Amniotic epithelial cell (primary cell): ENCODE results near the gene TGOLN2.
"Not testable (repeated sequence)": the region's sequence is repeated elsewhere in the genome, so short reads cannot be mapped to it uniquely, and the experiment has no call there.

Experiments
- DNase-seq: peaks from one replicate; pipeline ENCODE4 v3.0.0-alpha.2; 2010; ENCODE audit warnings: low read depth

The TGOLN2 gene

DNA sequence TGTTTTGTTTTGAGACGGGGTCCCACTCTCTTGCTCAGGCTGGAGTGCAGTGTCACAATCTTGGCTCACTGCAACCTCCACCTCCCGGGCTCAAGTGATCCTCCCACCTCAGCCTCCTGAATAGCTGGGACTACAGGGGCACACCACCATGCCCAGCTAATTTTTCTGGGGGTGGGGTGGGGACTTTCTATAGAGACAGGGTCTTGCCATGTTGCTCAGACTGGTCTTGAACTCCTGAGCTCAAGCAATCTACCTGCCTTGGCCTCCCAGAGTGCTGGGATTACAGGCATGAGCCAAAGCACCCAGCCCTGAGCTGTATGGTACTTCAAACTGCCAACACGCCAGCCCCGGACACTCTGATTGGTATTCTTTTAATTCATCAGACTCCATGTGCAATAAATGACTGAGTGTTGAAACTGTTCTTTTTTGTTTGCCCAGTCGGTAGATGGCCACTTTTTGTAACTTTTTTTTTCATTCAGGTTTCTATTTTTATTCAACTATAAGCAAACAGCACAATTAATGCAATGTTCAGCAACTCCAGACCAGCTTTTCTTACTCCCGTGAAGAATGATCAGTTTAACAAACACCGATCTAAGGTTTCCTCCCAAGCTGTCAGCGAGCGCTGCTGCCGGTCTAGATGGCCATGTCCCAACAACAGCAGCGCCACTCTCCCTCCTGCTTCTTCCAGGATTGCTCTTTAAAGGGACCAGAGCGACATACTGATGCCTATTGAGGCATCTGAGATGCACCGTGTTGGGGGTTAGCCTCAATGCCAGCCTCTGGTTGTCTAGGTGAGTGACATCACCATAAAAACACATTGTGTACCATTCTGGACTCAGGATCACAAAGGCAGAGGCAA, 12.5 kb upstream of the TGOLN2 start:
- DNase-seq = no peak

DNA sequence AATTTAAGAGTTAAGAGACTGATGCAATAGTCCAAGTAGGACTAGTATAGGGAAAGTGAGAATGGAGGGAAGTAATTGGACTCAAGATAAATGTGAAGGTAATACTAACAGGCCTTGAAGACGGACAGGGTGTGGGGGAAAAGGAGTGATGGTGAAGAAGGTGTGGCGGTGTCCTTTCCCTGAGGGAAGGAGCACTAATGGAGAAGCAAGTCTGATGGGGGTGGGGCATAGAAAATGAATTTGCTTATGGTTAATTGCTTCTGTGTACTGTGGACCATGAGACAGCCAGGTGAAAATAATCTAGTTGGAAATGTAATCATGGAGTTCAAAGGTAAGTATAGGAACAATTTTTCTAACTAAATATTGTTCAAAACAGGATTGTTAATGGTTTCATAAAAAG, 7.1 kb upstream of the TGOLN2 start:
- no peak for DNase-seq

DNA sequence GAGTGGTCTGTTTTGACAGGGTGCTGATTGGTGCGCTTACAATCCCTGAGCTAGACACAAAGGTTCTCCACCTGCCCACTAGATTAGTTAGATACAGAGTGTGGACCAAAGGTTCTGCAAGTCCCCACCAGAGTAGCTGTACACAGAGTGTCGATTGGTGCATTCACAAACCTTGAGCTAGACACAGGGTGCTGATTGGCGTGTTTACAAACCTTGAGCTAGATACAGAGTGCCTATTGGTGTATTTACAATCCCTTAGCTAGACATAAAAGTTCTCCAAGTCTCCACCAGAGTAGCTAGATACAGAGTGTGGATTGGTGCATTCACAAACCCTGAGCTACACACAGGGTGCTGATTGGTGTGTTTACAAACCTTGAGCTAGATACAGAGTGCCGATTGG, 6.1 kb upstream of the TGOLN2 start:
- DNase-seq = not testable (repeated sequence)

DNA sequence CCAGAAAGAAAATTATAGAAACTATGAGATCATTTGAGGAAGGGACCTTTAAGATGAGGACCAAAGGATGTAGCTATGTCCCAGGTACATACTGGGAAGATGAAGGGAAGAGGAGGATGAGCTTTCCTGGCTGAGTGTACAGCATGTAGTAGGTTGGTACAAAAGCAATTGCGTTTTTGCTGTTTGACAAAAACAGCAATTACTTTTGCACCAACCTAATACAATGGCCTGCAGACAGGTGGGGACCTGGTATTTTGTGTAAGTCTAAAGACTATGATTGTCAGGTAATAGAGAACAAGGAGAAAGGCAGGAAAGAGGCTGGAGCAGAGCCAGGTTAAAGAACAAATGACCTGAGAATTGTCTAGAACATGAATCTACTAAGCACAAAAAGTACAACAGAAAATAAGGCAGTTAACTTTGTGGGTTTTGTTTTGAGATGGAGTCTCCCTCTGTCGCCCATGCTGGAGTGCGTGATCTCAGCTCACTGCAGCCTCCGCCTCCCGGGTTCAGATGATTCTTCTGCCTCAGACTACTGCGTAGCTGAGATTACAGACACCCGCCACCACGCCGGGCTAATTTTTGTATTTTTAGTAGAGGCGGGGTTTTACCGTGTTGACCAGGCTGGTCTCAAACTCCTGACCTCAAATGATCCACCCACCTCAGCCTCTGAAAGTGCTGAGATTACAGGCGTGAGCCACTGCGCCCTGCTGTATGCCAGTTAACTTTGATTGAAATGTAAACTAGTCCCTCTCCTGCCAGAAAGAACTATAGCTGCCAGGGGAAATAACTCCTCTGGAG, 3.2 kb upstream of the TGOLN2 start:
- no peak for DNase-seq

DNA sequence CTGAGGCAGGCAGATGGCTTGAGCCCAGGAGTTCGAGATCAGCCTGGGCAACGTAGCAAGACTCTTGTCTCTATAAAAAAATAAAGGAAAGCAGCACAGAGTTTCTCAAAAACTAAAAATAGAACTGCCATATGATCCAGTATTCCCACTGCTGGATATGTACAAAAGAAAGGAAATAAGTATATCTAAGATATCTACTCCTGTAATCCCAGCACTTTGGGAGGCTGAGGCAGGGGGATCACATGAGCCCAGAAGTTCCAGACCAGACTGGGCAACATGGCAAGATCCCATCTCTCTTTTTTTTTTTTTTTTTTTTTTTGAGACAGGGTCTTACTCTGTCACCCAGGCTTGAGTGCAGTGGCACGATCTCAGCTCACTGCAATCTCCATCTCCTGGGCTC, 1.9 kb upstream of the TGOLN2 start:
- DNase-seq = not testable (repeated sequence)

DNA sequence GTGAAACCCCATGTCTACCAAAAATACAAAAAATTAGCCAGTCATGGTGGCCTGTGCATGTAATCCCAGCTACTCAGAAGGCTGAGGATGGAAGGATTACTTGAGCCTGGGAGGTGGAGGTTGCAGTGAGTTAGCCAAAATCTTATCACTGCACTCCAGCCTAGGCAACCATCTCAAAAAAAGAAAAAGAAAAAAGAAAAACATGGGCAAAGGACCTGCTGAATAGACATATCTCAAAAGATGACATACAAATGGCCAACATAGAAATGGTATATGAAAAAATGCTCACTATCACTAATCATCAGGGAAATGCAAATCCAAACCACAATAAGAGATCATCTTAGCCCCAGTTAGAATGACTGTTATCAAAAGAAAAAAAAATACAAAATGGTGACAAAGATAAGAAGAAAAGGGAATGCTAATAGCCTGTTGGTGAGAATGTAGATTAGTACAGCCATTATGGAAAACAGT, 1.4 kb upstream of the TGOLN2 start:
- no peak for DNase-seq

DNA sequence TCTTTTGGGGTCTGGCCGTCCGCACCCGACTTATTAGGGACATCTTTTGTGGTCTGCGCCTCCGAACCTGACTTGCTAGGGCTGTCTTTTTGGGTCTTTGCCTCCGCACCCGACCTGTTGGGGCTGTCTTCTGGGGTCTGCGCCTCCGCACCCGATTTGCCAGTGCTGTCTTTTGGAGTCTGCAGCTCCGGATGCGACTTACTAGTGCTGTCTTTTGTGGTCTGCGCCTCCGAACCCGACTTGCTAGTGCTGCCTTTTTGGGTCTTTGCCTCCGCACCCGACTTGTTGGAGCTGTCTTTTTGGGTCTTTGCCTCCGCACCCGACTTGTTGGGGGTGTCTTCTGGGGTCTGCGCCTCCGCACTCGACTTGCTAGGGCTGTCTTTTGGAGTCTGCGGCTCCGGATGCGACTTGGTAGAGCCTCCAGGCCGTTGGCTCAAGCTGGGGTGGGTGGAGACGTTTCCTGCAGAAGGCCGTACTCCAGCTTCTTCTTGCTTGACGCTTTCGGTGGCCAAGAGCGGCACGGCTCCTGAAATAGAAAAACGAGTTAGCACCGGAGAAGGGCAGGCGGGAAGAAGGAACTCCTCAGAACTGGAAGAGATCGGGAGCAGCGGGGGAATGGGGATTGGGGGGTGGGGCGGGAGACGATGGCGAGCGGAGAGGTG, 498 bp downstream of the TGOLN2 start:
- peak; percentile 33 for DNase-seq

DNA sequence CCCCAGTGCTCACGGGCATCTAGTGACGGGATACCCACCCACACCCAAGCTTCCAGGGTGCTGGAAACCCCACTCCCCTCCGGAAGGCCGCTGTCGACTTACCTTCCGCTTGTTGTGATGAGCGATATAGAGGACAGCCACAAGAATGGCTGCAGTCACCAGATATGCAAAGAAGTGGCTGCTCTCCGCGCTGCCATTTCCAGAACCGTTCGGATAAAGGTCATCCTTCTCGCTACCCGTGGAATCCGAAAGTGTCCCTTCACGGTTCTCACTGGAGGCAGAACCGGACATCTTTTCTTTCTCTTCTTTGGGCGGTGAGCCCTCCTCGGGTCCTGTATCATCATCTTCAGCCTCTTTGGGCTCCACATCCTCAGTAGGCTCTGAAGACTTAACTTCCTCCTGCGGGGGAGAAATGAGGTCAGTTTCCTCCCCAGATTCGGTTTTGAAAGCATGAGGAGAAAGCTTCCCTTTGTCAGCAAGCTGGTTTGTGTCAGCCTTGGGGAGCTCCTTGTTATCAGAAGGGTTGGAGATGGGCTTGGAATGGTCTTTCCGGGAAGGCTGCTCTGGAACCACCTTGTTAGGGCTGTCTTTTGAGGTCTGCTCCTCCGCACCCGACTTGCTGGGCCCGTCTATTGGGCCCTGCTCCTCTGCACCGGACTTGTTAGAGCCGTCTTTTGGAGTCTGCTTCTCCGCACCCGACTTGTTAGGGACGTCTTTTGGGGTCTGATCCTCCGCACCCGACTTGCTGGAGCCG, 1.2 kb downstream of the TGOLN2 start:
- peak; percentile 74 for DNase-seq

DNA sequence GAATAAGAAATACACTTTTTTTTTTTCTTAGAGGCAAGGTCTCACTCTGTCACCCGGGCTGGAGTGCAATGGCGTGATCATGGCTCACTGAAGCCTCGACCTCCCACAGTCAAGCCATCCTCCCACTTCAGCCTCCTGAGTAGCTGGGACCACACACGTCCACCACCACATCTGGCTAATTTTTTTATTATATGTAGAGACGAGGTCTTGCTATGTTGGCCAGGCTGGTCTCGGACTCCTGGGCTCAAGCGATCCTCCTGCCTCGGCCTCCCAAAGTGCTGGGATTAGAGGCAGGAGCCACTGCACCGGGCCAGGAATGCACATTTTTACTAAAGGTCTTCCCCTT, 2.4 kb downstream of the TGOLN2 start:
- no peak for DNase-seq

DNA sequence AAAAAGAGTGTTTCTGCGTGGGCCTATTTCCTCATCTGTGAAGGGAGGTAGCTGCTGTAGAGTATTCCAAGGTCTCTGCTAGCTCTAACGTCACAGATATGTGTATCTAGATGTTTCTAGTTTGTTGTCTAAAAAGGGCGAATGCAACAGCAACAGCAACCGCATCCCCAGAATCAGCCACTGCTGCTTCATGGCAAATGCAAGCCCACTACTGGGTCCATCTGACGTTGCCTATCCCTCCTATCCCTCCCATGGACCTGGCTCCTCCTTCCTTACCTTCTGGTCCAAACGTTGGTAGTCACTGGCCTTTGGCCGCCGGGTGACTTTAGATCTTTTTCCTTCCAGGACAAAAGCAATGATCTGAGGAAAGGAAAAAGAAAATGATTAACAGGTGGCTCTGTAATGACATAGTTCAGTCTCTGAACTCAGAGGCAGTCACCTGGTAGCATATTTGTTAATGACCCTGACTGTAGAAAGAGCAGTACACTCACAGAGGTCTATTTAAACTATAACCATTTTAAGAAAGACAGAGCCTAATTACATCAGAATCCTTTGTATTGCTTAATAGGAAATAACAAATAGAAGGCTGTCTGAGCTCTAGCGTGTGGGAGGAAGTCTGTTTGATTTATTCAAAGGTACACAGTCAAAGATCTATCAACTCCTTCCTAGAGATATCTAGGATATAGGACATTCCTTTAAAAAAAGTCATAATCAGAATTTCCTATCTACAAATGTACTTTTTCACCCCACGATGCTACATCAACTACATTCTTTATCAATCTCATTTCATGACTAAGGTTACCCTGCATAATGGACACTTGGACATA, 2.9 kb downstream of the TGOLN2 start:
- peak; percentile 85 for DNase-seq

DNA sequence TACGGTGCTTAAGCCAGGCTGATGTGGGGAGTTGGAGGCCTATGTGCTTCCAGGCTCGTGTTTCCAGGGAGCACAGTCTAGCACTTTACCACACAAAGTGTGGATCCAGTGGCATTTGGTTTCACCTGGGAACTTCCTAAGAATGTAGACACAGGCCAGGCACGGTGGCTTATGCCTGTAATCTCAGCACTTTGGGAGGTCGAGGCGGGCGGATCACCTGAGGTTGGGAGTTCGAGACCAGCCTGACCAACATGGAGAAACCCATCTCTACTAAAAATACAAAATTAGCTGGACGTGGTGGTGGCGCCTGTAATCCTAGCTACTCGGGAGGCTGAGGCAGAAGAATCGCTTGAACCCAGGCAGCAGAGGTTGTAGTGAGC, 3.8 kb downstream of the TGOLN2 start:
- DNase-seq = not testable (repeated sequence)

DNA sequence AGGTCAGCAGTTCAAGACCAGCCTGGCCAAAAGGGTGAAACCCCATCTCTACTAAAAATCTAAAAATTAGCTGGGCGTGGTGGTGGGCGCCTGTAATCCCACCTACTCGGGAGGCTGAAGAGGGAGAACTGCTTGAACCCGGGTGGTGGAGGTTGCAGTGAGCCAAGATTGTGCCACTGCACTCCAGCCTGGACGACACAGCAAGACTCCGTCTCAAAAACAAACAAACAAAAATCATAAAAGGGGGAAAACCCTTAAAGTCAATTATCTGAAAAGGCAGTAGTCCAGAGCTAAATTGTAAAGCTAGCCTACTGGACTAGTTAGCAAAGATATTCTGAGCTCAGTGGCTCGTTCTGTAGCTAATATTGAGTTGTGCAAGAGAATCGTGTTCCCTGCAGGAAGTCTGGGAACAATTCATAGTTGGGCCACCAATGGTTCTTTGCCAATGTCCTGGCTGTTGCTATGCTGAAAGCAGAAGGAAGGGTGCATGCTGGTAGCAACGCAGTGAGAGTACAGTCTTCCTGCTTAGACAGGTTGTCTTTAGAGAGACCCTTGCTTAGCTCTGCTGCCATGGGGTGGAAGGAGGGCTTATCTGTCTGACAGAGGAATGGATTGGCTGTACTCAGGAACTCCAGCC, 4.3 kb downstream of the TGOLN2 start:
- DNase-seq = no peak

DNA sequence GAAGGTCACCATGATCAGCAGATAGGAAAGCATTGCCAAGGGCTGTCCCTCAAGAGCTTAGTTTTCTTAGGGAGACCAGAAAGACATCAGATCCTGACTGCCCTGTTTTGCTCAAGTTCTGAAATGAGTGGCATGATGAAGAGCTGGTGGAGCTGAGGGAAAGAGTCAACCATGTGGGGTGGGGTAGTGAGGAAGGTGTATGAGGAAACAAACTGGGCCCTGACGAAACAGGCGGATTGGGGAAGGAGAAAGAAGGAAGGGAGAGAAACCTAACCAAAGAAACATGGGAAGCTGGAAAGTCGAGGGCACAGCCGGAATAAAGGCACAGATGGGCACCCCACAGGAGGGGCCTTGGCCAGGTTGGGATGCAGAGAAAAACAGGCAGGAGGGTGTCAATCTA, 8.0 kb downstream of the TGOLN2 start:
- no peak for DNase-seq

DNA sequence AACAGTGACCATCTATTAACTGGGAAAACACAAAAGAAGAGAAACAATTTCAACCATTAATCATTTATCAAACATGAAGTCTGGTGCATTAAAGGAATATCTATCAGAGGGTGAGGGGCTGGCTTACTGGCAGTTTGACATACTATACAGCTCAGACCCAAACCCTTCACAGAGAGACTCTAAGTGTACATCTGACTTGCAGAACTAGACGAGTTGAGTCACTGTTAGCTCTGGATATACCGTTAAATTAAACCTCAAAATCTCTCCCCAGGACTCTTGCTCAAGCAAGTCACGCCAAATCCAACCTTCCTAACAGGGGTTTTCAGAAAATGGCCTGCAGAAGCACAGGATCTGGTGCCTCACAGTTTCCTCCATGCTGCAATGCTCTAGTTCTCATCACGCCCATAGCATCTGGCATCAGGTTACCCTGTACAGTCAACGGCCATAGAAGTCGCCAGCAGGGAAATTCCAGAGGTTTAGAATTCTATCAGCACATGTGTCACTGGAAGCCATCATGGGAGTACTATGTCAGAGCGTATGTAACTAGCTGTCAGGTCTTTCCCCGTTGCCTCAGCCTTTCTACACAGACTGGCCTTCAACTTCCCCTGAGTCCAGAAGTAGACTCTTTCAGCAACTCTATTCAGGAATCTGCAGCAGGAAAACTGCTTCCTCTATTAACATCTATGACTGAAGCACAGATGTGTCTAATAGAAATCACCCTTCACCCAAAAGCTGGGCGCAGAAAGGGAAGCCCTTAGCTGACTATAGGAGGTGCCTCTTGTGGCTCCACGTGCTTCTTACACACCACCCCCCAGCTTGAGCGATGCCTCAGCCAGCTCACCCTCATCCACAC, 9.3 kb downstream of the TGOLN2 start:
- peak; percentile 80 for DNase-seq

DNA sequence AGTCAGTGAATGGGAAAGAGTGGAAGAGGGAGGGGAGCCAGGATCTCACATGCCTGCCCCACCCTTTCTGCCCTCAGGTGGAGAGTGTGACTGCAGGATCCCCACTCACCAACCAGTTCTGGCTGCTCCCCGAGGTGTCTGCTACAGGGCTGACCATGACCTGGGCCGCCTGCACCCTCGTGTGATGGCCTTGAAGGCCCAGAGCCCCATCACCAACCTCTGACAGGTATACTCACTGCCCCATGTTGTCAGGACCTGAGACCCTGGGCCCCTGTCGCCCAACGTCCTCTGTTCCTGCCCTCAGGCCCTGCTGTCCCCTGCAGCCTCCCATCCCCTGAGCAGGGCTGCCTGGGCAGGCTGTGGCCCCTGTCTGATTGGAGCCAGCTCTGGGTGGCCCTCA, 11.9 kb downstream of the TGOLN2 start:
- not testable (repeated sequence) for DNase-seq

DNA sequence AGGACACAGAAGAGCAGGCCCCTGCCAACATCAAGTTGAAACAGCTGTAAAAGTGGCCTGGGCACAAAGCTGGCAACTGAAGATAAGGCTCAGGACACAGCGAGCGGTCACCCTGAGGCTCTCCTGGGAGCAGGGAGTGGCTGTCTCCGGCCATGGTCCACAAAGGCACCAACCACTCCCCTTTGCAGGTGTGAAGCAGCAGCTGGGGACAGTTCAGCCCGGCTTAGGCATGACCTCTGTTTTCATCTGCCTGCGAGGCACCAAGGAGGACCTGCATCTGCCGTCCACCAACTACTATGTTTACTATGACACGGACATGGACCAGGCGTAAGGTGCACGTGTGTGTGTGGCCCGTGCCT, 12.9 kb downstream of the TGOLN2 start:
- DNase-seq = no peak

DNA sequence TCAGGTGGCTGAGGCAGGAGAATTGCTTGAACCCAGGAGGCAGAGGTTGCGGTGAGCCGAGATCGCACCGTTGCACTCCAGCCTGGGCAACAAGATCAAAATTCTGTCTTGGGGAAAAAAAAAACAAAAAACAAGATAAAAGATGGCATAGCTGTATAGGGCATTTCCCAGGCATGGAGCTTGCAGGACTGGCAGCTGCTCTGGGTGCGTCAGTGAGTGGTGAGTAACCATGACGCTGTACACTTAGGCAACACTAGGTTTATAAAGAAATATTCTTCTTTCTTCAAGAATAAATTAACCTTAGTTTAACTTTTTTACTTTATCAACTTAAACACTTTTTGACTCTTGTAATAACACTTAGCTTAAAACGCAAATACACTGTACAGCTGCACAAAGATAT, 15.4 kb downstream of the TGOLN2 start:
- DNase-seq = peak; percentile 91

DNA sequence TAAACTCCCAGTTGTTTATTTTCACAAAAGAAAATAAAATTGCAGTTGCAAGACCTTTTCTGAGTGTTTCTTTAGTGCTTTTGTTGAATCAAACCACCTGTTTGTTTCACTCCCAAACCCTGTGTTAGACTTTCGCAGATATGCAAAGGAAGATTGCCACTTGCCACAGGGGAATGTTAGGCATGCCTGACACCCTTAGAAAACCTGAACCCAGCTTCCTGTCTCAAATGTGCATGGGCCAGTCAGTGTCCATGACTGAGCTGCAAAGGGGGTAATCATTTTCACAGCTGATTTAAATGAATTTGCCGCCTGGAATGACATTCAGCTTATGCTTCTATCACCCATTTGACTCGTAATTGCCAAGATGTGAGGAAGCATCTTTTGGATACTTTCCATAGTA, 17.5 kb downstream of the TGOLN2 start:
- DNase-seq = no peak

DNA sequence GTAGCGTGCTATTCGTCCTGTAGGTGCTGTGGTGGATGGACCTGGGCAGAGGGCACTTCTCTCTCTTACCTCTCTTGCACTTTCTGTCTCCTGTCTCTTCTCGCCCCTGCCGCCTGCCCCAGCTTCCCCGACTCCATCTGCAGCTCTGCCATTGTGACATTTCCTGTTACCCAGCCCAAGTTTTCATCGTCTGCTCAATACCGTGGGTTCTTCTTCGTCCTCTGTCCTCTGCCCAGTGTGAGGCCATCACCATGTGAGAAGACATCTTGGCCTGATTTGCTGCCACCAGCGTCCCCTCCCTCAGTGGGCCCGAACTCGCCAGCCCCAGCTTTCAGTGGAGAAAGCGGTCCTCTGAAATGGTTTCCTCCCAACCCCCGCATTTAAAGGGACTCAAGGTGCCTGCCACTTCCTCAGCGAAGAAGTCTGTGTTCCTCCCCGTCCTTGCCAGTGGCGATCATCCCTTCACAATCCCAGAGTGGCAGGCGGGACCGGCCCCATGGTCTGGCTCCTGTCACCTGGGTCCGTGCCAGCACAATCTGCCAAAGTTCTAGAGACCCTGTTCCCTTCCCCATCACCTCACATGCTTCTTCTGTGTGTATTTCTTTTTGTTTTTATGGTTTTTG, 18.0 kb downstream of the TGOLN2 start:
- no peak for DNase-seq
